NAMALWA (cell line): ENCODE results near the gene ENPP7.

Experiments used
- DNase-seq: peaks from one replicate; pipeline ENCODE4 v3.0.0-alpha.2; 2015; ENCODE audit warnings: low spot score

The ENPP7 gene

GRCh38 chr17:79730769-79731483 lies at the start of gene ENPP7:
TSS of gene ENPP7 (plus strand) at chr17:79730943. CDS start at chr17:79731140, 197 bp downstream.
- DNase-seq, result no peak

GRCh38 chr17:79681101-79681621 lies 49.6 kb upstream of the ENPP7 start:
- DNase-seq, result no peak

- no peak for DNase-seq
Measured at GRCh38 chr17:79681628-79682261, 49.0 kb upstream of the ENPP7 start.

GRCh38 chr17:79683365-79683764 lies 47.4 kb upstream of the ENPP7 start:
- DNase-seq, result no peak

GRCh38 chr17:79684132-79684985 lies 46.4 kb upstream of the ENPP7 start:
- DNase-seq, result no peak

GRCh38 chr17:79685121-79685520 lies 45.6 kb upstream of the ENPP7 start:
- DNase-seq, result no peak

- DNase-seq, result no peak
Measured at GRCh38 chr17:79686476-79686875, 44.3 kb upstream of the ENPP7 start.

GRCh38 chr17:79690466-79690865 lies 40.3 kb upstream of the ENPP7 start:
- DNase-seq, result no peak

- no peak for DNase-seq
Measured at GRCh38 chr17:79690988-79691836, 39.5 kb upstream of the ENPP7 start.

- DNase-seq, result no peak
Measured at GRCh38 chr17:79691931-79692330, 38.8 kb upstream of the ENPP7 start.

GRCh38 chr17:79693419-79693818 lies 37.3 kb upstream of the ENPP7 start:
- DNase-seq, result no peak

GRCh38 chr17:79695293-79695790 lies 35.4 kb upstream of the ENPP7 start:
- DNase-seq, result no peak

- no peak for DNase-seq
Measured at GRCh38 chr17:79695797-79696609, 34.7 kb upstream of the ENPP7 start.

GRCh38 chr17:79696610-79696982 lies 34.1 kb upstream of the ENPP7 start:
- DNase-seq, result no peak

GRCh38 chr17:79698146-79698846 lies 32.4 kb upstream of the ENPP7 start:
- no peak for DNase-seq

- DNase-seq, result no peak
Measured at GRCh38 chr17:79699386-79700036, 31.2 kb upstream of the ENPP7 start.

- no peak for DNase-seq
Measured at GRCh38 chr17:79700592-79700991, 30.2 kb upstream of the ENPP7 start.

GRCh38 chr17:79702034-79702433 lies 28.7 kb upstream of the ENPP7 start:
- no peak for DNase-seq

GRCh38 chr17:79702550-79703236 lies 28.1 kb upstream of the ENPP7 start:
- DNase-seq, result no peak
